HepG2 (cell line): ENCODE measurements around the gene RASGRF1. TPM values are rescaled to one million over a fixed set of nuclear protein-coding genes. Genes with fewer than 3 reads are reported as not detected.

Experiments used
- ATAC-seq: fragments of 200-7000 bp; cut with Tn5 transposase; 3 replicates; pipeline ENCODE4 v1.9.1; 2020; ENCODE audit warnings: mild to moderate bottlenecking, moderate library complexity
- BruUV-seq: library from RNA; stranded (reverse); fragments of 400-500 nt; replicated peaks from 2 replicates; lab custom pipeline; 2021; lab: Mats Ljungman, UMichigan
- CTCF ChIA-PET: fragments of 300-600 bp; formaldehyde crosslinking; extraction: SDS; loops from one replicate; lab custom pipeline; 2021; ENCODE audit warnings: low total read pairs, inconsistent platforms, low intra/inter-chr PET ratio; lab: Yijun Ruan, JAX
- POLR2A ChIA-PET: fragments of 350-600 bp; sonication (Branson Sonifier 250); formaldehyde crosslinking; loops from one replicate; lab custom pipeline; 2020; ENCODE audit warnings: antibody characterized with exemption, inconsistent platforms; lab: Yijun Ruan, JAX
- DNase-seq: peaks from one replicate; pipeline ENCODE4 v3.0.0-alpha.2; 2015; ENCODE audit warnings: low spot score
- FAIRE-seq: peaks from 3 replicates; lab custom pipeline; 2011; peaks lifted over from hg19 to GRCh38; lab: Jason Lieb, UNC
- H2AFZ ChIP-seq: one replicate; pipeline ENCODE4 v1.6.1; 2011; ENCODE audit warnings: low read length, inconsistent platforms
- H3K27ac ChIP-seq: fragments of 300-600 bp; 3 replicates; pipeline ENCODE4 v1.8.0; 2011; ENCODE audit warnings: mixed run types, mild to moderate bottlenecking, mixed read lengths, low read length, inconsistent platforms; ENCODE audit not compliant: insufficient read depth; ENCODE audit errors: extremely low read length
- H3K27me3 ChIP-seq, 2 experiments: fragments of 200-600 bp in 1 of 2; 2 replicates in 1 of 2; 3 replicates in 1 of 2; pipeline versions ENCODE4 v1.6.0 to v1.8.0; 2011; ENCODE audit warnings: low read length in 2 of 2, mild to moderate bottlenecking in 2 of 2, moderate library complexity in 2 of 2, inconsistent platforms in 1 of 2; ENCODE audit not compliant: insufficient read depth in 2 of 2, control insufficient read depth in 1 of 2
- H3K36me3 ChIP-seq, 2 experiments: fragments of 200-600 bp in 1 of 2; replicated peaks in 1 of 2; 2 replicates in 1 of 2; 3 replicates in 1 of 2; pipeline versions ENCODE4 v1.5.1 to v1.8.0; 2011; ENCODE audit warnings: low read length in 2 of 2, inconsistent platforms in 1 of 2; ENCODE audit not compliant: insufficient read depth in 2 of 2, control insufficient read depth in 1 of 2
- H3K4me1 ChIP-seq: 2 replicates; pipeline ENCODE4 v1.5.1; 2012; ENCODE audit warnings: low read length, inconsistent platforms; ENCODE audit not compliant: insufficient read depth
- H3K4me2 ChIP-seq: 2 replicates; pipeline ENCODE4 v1.6.0; 2011; ENCODE audit warnings: low read depth, low read length, inconsistent platforms
- H3K4me3 ChIP-seq, 3 experiments: fragments of 200-600 bp in 1 of 3; sonication (generic), shearing (Covaris generic) in 1 of 3; replicated peaks in 1 of 3; 2 replicates each; pipeline ENCODE4 v1.5.1; 2011 to 2016; ENCODE audit warnings: low read length in 3 of 3, inconsistent platforms in 2 of 3, low read depth in 2 of 3, mild to moderate bottlenecking in 2 of 3, control low read depth in 1 of 3, mixed read lengths in 1 of 3; ENCODE audit not compliant: insufficient read depth in 1 of 3
- H3K79me2 ChIP-seq: one replicate; pipeline ENCODE4 v1.6.1; 2011; ENCODE audit warnings: low read length, inconsistent platforms; ENCODE audit not compliant: insufficient read depth
- H3K9ac ChIP-seq: 2 replicates; pipeline ENCODE4 v1.6.0; 2011; ENCODE audit warnings: mild to moderate bottlenecking, low read depth, low read length, inconsistent platforms; ENCODE audit not compliant: insufficient read depth
- H3K9me3 ChIP-seq: 2 replicates; pipeline ENCODE4 v1.5.1; 2012; ENCODE audit warnings: mild to moderate bottlenecking, low read length
- H4K20me1 ChIP-seq: 2 replicates; pipeline ENCODE4 v1.6.0; 2011; ENCODE audit warnings: inconsistent platforms, mild to moderate bottlenecking, low read length, moderate library complexity; ENCODE audit not compliant: insufficient read depth
- KAT7 ChIP-seq: IDR thresholded peaks from 2 replicates; pipeline ENCODE4 v1.6.1; 2018; ENCODE audit warnings: borderline replicate concordance, missing compliant biosample characterization
- KDM4B ChIP-seq: sonication (generic); formaldehyde crosslinking; IDR thresholded peaks from 2 replicates; pipeline ENCODE4 v1.4.0; 2020; ENCODE audit warnings: missing genetic modification reagents
- PHB2 ChIP-seq: fragments of 450-650 bp; IDR thresholded peaks from 2 replicates; pipeline ENCODE4 v1.6.1; 2018; ENCODE audit not compliant: partially characterized antibody
- RFXAP ChIP-seq: sonication (generic); formaldehyde crosslinking; IDR thresholded peaks from 2 replicates; pipeline ENCODE4 v1.4.0; 2020; ENCODE audit warnings: missing genetic modification reagents, borderline replicate concordance
- SP2 ChIP-seq: sonication (generic); formaldehyde crosslinking; IDR thresholded peaks from 2 replicates; pipeline ENCODE4 v1.5.1; 2020; ENCODE audit warnings: mild to moderate bottlenecking, missing genetic modification reagents
- U2AF1 ChIP-seq: fragments of 200-400 bp; formaldehyde crosslinking; optimal IDR thresholded peaks from 2 replicates; pipeline ENCODE3; 2017; ENCODE audit warnings: mild to moderate bottlenecking, low read depth, low read length
- ZNF230 ChIP-seq: sonication (generic); formaldehyde crosslinking; IDR thresholded peaks from 2 replicates; pipeline ENCODE4 v1.4.0; 2020; ENCODE audit warnings: mild to moderate bottlenecking, missing genetic modification reagents
- ZNF317 ChIP-seq: sonication (generic); formaldehyde crosslinking; IDR thresholded peaks from 2 replicates; pipeline ENCODE4 v1.5.0; 2020; ENCODE audit warnings: mild to moderate bottlenecking, missing genetic modification reagents
- ZNF564 ChIP-seq: sonication (generic); formaldehyde crosslinking; IDR thresholded peaks from 2 replicates; pipeline ENCODE4 v1.8.1; 2023; ENCODE audit warnings: mild to moderate bottlenecking, missing genetic modification reagents
- ZNF629 ChIP-seq: sonication (generic); formaldehyde crosslinking; conservative IDR thresholded peaks from 2 replicates; pipeline ENCODE4 v1.5.0; 2020; ENCODE audit warnings: missing genetic modification reagents
- WGBS: methylation state at CpG from one replicate; pipeline ENCODE4 v1.1.6; 2017; ENCODE audit warnings: low lambda C conversion rate; 5-methylcytosine and 5-hydroxymethylcytosine counted together
- in situ Hi-C: cut with HindIII; loops from 2 replicates; pipeline ENCODE4 v1.10.0; 2017; ENCODE audit warnings: low pct_unique_long_range_greater_than_20kb; ENCODE audit not compliant: extremely low pct_ligation_motif_present
- intact Hi-C: fragments of 100-400 bp; cut with micrococcal nuclease; formaldehyde crosslinking; loops from one replicate; pipeline ENCODE4 v1.10.0; 2022; ENCODE audit not compliant: unreplicated experiment
- polyA plus RNA-seq, 8 experiments: library from polyadenylated mRNA; depleted of rRNA in 3 of 8; stranded (reverse) in 7 of 8; unstranded in 1 of 8; fragments of >200 nt; fragmentation: Illumina TruSeq in 4 of 8; extraction: Trizol in 4 of 8; gene quantifications; 2 replicates each; pipeline versions ENCODE4 v1.2.1 to v1.2.3, GENCODE V29; 2011 to 2016; ENCODE audit warnings: low read depth in 4 of 8, missing spikeins in 1 of 8, mixed read lengths in 1 of 8; ENCODE audit not compliant: insufficient read depth in 1 of 8
- total RNA-seq, 5 experiments: library from RNA; depleted of rRNA; stranded (reverse); fragments of >200 nt; fragmentation: Illumina TruSeq; extraction: Trizol; gene quantifications; 2 replicates each; pipeline ENCODE4 v1.2.3, GENCODE V29; 2016; ENCODE audit warnings: low read depth in 1 of 5
- TF ChIP-seq, protein P1 (sequence below): sonication (generic); formaldehyde crosslinking; IDR thresholded peaks from 2 replicates; pipeline ENCODE4 v1.4.0; 2020; ENCODE audit warnings: missing genetic modification reagents
- TF ChIP-seq, protein P2 (sequence below): sonication (generic); formaldehyde crosslinking; IDR thresholded peaks from 2 replicates; pipeline ENCODE4 v1.5.1; 2020; ENCODE audit warnings: mild to moderate bottlenecking, missing genetic modification reagents, moderate library complexity

RASGRF1 gene
- total and polyA plus RNA-seq, 2 of the 13 experiments (the other 11 are each of a cell fraction or from before 2014, with no cell fraction given): 0.55 to 3.0 TPM

DNA sequence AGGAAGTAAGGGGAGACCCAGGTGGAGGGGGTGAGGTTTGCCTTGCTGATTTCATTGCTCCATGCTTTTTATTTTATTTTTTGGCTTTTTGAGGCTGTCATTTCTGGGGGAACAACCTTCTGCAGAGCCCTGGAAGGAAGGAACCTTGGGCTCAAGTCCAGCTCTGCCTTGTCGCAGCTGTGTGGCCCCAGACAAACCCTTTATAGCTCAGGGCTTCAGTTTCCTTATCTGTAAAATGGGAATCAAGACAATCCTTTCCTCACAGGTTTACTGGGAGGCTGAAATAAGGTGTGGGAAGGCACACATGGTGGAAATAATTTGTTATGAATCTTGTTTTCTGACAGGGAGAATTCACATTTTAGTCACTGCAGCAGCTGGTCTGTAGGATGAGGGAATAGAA lies 100.3 kb downstream of the RASGRF1 start:
- peak overlapping the region; percentile 94 for H3K27ac ChIP-seq
- H3K9ac ChIP-seq: no peak overlapping the region
- peaks cover 96% of the 10 kb centered on the region for H3K4me1 ChIP-seq
- no peak overlapping the region for H3K4me3 ChIP-seq
- no peaks in the 10 kb centered on the region for H3K36me3 ChIP-seq
- H4K20me1 ChIP-seq: no peaks in the 10 kb centered on the region
- no peak for ATAC-seq
- in situ Hi-C loops (no loop called here), intact Hi-C loops (loop anchor here (10.0 kb wide), 1 partner anchor 45 kb away; the partner anchor contains the start of gene CTSH)
- TF ChIP-seq KAT7 (CRISPR knock-in tag) (no peak), ZNF564 (CRISPR knock-in tag) (no peak), RFXAP (CRISPR knock-in tag) (no peak), ZNF629 (peak; percentile 72)
- TF ChIP-seq, protein P1, sequence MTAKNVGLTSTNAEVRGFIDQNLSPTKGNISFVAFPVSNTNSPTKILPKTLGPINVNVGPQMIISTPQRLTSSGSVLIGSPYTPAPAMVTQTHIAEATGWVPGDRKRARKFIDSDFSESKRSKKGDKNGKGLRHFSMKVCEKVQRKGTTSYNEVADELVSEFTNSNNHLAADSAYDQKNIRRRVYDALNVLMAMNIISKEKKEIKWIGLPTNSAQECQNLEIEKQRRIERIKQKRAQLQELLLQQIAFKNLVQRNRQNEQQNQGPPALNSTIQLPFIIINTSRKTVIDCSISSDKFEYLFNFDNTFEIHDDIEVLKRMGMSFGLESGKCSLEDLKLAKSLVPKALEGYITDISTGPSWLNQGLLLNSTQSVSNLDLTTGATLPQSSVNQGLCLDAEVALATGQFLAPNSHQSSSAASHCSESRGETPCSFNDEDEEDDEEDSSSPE (CRISPR knock-in tag): no peak
- H2AFZ ChIP-seq: no peak overlapping the region
- no peaks in the 10 kb centered on the region for H3K27me3 ChIP-seq
- ChIA-PET POLR2A (no interaction called here), CTCF (no interaction called here)
- no peak for FAIRE-seq
- H3K9me3 ChIP-seq: no peaks in the 10 kb centered on the region
- WGBS: 86% methylated on average over 1 of the region's 1 CpG
- no peaks in the 10 kb centered on the region for H3K79me2 ChIP-seq
- no TSS peak for BruUV-seq
- no peak for DNase-seq
- no peak overlapping the region for H3K4me2 ChIP-seq

GRCh38 chr15:78989701-78990240 lies 100.8 kb downstream of the RASGRF1 start:
- no peak overlapping the region for H2AFZ ChIP-seq
- FAIRE-seq: no peak
- no peaks in the 10 kb centered on the region for H4K20me1 ChIP-seq
- ChIA-PET CTCF (no interaction called here), POLR2A (interaction anchor here (0.9 to 2.5 kb wide), 6 partner anchors 8 to 118 kb away, joined by 3 to 27 read pairs (median 8); no protein-coding TSS in a partner anchor)
- no peak overlapping the region for H3K4me3 ChIP-seq
- WGBS: 98% methylated on average over 9 of the region's 9 CpGs
- no peak for DNase-seq
- no peak for ATAC-seq
- H3K4me1 ChIP-seq: peaks cover 96% of the 10 kb centered on the region
- H3K79me2 ChIP-seq: no peaks in the 10 kb centered on the region
- no peak overlapping the region; the same call in 1 of the 2 replicates for H3K9ac ChIP-seq
- H3K36me3 ChIP-seq: no peaks in the 10 kb centered on the region
- intact Hi-C loops: loop anchor here (10.0 kb wide), 1 partner anchor 45 kb away; the partner anchor contains the start of gene CTSH
- H3K27me3 ChIP-seq: no peaks in the 10 kb centered on the region
- peak overlapping the region; percentile 94 for H3K27ac ChIP-seq
- no TSS peak for BruUV-seq
- H3K4me2 ChIP-seq: no peak overlapping the region
- no peaks in the 10 kb centered on the region for H3K9me3 ChIP-seq
- in situ Hi-C loops: no loop called here
- TF ChIP-seq, protein P2, sequence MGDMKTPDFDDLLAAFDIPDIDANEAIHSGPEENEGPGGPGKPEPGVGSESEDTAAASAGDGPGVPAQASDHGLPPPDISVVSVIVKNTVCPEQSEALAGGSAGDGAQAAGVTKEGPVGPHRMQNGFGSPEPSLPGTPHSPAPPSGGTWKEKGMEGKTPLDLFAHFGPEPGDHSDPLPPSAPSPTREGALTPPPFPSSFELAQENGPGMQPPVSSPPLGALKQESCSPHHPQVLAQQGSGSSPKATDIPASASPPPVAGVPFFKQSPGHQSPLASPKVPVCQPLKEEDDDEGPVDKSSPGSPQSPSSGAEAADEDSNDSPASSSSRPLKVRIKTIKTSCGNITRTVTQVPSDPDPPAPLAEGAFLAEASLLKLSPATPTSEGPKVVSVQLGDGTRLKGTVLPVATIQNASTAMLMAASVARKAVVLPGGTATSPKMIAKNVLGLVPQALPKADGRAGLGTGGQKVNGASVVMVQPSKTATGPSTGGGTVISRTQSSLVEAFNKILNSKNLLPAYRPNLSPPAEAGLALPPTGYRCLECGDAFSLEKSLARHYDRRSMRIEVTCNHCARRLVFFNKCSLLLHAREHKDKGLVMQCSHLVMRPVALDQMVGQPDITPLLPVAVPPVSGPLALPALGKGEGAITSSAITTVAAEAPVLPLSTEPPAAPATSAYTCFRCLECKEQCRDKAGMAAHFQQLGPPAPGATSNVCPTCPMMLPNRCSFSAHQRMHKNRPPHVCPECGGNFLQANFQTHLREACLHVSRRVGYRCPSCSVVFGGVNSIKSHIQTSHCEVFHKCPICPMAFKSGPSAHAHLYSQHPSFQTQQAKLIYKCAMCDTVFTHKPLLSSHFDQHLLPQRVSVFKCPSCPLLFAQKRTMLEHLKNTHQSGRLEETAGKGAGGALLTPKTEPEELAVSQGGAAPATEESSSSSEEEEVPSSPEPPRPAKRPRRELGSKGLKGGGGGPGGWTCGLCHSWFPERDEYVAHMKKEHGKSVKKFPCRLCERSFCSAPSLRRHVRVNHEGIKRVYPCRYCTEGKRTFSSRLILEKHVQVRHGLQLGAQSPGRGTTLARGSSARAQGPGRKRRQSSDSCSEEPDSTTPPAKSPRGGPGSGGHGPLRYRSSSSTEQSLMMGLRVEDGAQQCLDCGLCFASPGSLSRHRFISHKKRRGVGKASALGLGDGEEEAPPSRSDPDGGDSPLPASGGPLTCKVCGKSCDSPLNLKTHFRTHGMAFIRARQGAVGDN (CRISPR knock-in tag): peak; percentile 7; the same call in 1 of the 2 replicates
- TF ChIP-seq KDM4B (CRISPR knock-in tag) (no peak), ZNF230 (CRISPR knock-in tag) (no peak), U2AF1 (no peak), PHB2 (no peak), SP2 (CRISPR knock-in tag) (no peak), ZNF317 (CRISPR knock-in tag) (no peak)
